ENCODE data around the gene CUEDC2.

Gene CUEDC2

DNA sequence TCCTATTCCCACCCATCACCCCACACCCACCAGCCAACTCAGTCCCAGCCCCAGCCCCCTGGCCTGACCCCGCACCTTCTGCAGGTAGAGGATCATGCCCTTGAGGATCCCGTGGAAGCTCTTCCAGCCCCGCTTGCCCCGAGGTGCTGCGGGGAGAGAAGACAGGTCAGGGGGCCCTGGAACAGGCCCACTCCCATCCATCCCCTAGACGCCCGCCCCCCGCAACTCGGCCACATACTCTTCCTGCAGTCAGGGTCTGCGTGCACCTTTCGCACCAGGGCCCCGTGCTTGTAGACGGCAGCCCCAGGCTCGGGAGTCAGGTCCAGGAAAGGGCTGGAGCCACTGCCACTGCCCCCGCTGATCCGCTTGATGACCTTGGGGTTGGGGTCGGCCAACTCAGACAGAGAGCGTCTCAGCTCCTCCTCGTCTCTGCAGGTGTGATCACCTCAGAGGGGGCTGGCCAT lies 27.2 kb downstream of the CUEDC2 start:
- TF ChIP-seq, protein P1, sequence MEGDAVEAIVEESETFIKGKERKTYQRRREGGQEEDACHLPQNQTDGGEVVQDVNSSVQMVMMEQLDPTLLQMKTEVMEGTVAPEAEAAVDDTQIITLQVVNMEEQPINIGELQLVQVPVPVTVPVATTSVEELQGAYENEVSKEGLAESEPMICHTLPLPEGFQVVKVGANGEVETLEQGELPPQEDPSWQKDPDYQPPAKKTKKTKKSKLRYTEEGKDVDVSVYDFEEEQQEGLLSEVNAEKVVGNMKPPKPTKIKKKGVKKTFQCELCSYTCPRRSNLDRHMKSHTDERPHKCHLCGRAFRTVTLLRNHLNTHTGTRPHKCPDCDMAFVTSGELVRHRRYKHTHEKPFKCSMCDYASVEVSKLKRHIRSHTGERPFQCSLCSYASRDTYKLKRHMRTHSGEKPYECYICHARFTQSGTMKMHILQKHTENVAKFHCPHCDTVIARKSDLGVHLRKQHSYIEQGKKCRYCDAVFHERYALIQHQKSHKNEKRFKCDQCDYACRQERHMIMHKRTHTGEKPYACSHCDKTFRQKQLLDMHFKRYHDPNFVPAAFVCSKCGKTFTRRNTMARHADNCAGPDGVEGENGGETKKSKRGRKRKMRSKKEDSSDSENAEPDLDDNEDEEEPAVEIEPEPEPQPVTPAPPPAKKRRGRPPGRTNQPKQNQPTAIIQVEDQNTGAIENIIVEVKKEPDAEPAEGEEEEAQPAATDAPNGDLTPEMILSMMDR (IDR thresholded peaks at IDR 0.05; ENCODE audit: low read depth, low read length, missing control alignments) = no peak

DNA sequence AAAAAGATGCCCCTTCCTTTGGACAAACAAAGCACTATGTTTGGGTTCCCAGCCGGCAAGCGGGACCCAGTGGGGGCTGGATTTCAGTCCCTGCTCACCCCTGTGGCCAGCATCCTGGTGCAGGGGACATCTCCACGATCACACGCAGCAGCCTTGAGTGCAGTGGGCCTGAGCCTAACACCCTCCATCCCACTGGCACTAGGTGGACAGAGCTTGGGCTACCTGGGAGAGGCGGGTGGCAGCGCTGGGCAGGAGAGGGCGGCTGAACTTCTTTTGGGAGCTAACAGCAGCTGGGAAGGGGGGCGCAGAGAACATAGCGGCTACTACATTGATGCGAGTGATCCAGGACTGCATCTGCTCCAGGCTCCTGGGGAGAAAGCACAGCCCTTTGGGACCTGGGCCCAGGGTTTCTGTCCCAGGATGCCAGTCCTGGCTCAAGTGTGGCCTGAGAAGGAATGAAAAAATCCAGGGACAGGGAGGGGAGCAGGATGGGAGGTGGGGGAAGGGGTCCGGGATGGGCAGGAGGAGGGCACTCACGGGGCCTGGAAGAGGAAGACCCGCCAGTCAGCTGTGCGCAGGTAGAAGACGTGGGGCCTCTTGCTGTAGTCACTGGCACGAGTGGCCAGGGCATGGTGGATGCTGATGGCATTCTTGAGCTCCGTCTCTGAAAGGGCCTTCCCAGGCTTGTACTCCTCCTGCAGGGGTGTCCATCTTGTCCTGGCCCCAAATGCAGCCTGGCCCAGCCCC lies 27.8 kb downstream of the CUEDC2 start:
- TF ChIP-seq, protein P1 (IDR thresholded peaks at IDR 0.05; ENCODE audit: low read depth, low read length, missing control alignments) = no peak
- DNase-seq (ENCODE audit: low read depth) = no peak

More for the DNA sequence above, 27.2 kb downstream of the CUEDC2 start:
- no peak for DNase-seq (ENCODE audit: low read depth)
- in situ Hi-C loops (cut with HindIII; ENCODE audit: low sequenced_read_pairs) = no loop called here
- H3K4me3 ChIP-seq (ENCODE audit: low read depth, low read length) = no peak overlapping the region

DNA sequence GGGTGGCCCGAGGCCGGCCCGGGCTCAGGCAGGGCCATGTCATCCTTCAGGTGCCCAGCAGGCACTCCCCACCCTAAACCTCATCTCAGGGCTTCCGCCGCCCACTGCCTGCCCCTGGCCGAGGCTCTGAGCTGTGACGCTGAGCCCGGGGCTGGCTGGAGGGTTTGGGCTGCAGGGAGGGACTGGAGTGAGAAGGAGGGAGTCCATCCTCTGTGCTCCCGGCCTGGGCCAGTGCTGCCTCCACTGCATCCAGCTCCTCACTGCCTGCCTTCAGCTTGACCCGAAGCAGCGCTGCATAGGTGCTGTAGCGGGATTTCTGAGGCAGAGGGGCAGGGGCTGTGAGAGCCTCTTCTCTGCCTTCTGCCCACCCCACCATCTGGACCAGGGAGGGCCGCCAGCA lies 29.3 kb downstream of the CUEDC2 start:
- H3K4me3 ChIP-seq (ENCODE audit: low read depth, low read length) = no peak overlapping the region
- in situ Hi-C loops (cut with HindIII; ENCODE audit: low sequenced_read_pairs) = no loop called here
- DNase-seq (ENCODE audit: low read depth) = no peak
- TF ChIP-seq, protein P1 (IDR thresholded peaks at IDR 0.05; ENCODE audit: low read depth, low read length, missing control alignments) = no peak

More for the DNA sequence above, 27.8 kb downstream of the CUEDC2 start:
- in situ Hi-C loops (cut with HindIII; ENCODE audit: low sequenced_read_pairs) = no loop called here
- H3K4me3 ChIP-seq (ENCODE audit: low read depth, low read length) = no peak overlapping the region

DNA sequence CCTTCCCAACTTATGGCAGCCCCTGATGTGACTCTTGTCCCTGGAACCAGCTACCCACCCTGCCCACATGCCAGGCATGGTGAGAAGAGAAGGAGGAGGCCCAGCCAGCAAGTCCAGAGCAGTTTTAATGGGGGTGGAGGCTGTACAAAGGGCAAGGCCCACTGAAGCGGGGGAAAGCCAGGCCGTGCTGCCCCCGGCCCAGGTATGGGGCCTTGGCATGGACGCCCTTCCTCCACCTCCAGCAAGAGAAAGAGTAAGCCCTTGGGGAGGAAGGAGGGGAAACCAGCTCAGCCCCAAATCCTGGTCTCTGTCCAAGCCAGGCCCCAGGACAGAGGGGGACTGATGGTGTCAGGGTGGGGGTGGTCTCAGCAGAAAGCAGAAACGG lies 29.9 kb downstream of the CUEDC2 start:
- no peak overlapping the region for H3K4me3 ChIP-seq (ENCODE audit: low read depth, low read length)
- DNase-seq (ENCODE audit: low read depth) = no peak
- TF ChIP-seq, protein P1 (IDR thresholded peaks at IDR 0.05; ENCODE audit: low read depth, low read length, missing control alignments) = no peak
- in situ Hi-C loops (cut with HindIII; ENCODE audit: low sequenced_read_pairs) = no loop called here

DNA sequence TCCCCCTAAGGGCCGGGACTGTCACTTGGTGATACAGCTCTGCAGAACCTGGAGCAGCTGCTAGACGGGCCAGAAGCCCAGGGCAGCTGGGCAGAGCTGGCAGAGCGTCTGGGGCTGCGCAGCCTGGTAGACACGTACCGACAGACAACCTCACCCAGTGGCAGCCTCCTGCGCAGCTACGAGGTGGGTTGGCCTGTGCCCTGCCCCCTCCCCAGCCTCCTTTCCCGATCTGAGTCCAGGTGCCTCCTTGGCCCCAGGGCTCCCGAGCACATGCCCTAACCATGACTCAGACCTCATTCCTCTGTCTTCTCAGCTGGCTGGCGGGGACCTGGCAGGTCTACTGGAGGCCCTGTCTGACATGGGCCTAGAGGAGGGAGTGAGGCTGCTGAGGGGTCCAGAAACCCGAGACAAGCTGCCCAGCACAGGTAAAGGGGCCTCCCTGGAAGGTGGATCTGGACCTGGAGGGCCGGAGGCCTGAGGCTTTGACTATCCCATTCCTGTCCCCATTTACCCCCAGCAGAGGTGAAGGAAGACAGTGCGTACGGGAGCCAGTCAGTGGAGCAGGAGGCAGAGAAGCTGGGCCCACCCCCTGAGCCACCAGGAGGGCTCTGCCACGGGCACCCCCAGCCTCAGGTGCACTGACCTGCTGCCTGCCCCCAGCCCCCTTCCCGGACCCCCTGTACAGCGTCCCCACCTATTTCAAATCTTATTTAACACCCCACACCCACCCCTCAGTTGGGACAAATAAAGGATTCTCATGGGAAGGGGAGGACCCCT lies 30.5 kb downstream of the CUEDC2 start:
- TF ChIP-seq, protein P1 (IDR thresholded peaks at IDR 0.05; ENCODE audit: low read depth, low read length, missing control alignments) = no peak
- DNase-seq (ENCODE audit: low read depth) = no peak
- H3K4me3 ChIP-seq (ENCODE audit: low read depth, low read length) = no peak overlapping the region
- in situ Hi-C loops (cut with HindIII; ENCODE audit: low sequenced_read_pairs) = no loop called here

DNA sequence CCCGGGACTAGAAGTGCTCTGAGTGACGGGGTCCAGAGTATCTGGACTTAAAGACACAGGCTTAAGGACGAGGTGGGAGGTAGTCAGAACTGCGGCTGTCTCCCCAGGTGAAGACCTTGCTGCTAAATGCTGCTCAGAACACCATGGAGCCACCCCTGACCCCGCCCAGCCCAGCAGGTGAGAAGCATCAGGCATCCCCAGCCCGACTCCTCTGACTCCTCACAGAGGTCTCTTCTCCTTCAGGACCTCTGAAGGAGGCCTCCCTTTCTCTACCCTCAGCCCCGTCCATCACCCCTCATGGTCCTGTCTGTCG lies 31.1 kb downstream of the CUEDC2 start:
- no peak overlapping the region for H3K4me3 ChIP-seq (ENCODE audit: low read depth, low read length)
- in situ Hi-C loops (cut with HindIII; ENCODE audit: low sequenced_read_pairs) = no loop called here
- TF ChIP-seq, protein P1 (IDR thresholded peaks at IDR 0.05; ENCODE audit: low read depth, low read length, missing control alignments) = no peak
- DNase-seq (ENCODE audit: low read depth) = no peak

All from astrocyte of the cerebellum (primary cell).